ENCODE results near the gene TOR4A. TPM values are rescaled to one million over a fixed set of nuclear protein-coding genes. Genes with fewer than 3 reads are reported as not detected.

TOR4A gene
- total RNA-seq (2014; rRNA removed; shearing (Covaris generic); ENCODE audit: low replicate concordance), result 35.1 and 51.9 TPM in 2 replicates

- DNase-seq (ENCODE audit: low read depth), result peak; percentile 83
- in situ Hi-C loops (cut with HindIII; ENCODE audit: low pct_unique_long_range_greater_than_20kb, low sequenced_read_pairs), result no loop called here
Measured at GRCh38 chr9:137277329-137278041, at the start of gene TOR4A. Gene TOR4A (plus strand): TSS chr9:137277726. CDS start chr9:137278690, 964 bp downstream.

- in situ Hi-C loops (cut with HindIII; ENCODE audit: low pct_unique_long_range_greater_than_20kb, low sequenced_read_pairs), result no loop called here
- DNase-seq (ENCODE audit: low read depth), result no peak
Measured at GRCh38 chr9:137227853-137228505, 49.5 kb upstream of the TOR4A start.

- no peak for DNase-seq (ENCODE audit: low read depth)
- in situ Hi-C loops (cut with HindIII; ENCODE audit: low pct_unique_long_range_greater_than_20kb, low sequenced_read_pairs), result no loop called here
Measured at GRCh38 chr9:137228506-137228967, 49.0 kb upstream of the TOR4A start.

GRCh38 chr9:137228968-137229896 is 48.3 kb upstream of the TOR4A start:
- in situ Hi-C loops (cut with HindIII; ENCODE audit: low pct_unique_long_range_greater_than_20kb, low sequenced_read_pairs), result no loop called here
- no peak for DNase-seq (ENCODE audit: low read depth)

GRCh38 chr9:137229903-137230704 is 47.4 kb upstream of the TOR4A start:
- in situ Hi-C loops (cut with HindIII; ENCODE audit: low pct_unique_long_range_greater_than_20kb, low sequenced_read_pairs), result no loop called here
- DNase-seq (ENCODE audit: low read depth), result no peak

DNA sequence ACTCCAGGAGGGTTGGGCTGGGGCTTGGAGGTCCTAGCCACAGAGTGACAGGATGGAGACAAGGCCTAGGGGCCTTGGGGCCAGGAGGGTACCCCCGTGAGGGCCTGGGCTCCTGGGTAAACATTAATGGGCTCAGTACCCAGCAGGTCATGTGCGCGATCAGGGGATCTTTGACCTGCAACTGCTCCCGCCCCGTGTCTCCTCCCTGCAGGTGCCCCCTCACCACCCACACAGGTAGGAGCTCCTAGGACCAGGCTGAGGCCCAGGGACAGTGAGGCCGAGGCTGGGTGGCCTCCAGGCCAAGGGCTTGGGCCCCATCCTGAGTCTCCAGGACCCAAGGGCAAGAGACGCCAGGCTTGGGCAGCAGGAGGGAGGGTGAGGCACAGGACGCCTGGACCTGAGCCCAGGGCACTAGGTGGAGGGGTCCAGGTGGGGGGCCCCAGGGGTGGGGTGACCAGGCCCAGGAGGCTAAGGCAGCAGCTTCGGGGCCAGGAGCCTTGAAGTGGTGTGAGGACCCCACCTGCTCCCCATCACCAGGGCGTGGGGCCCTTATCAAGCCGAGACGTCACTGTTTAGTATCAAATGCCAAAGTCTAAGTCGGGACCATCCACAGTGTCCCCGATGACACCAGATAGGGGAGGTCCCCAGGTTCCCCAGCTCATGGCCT is 46.7 kb upstream of the TOR4A start, which contains the start of gene SLC34A3:
Gene SLC34A3 (plus strand): TSS at position 197 of the 667 bp plus-strand sequence. CDS start 802 bp downstream, outside the sequence.
- no peak for DNase-seq (ENCODE audit: low read depth)
- in situ Hi-C loops (cut with HindIII; ENCODE audit: low pct_unique_long_range_greater_than_20kb, low sequenced_read_pairs), result no loop called here

GRCh38 chr9:137231372-137232039 is 46.0 kb upstream of the TOR4A start:
- in situ Hi-C loops (cut with HindIII; ENCODE audit: low pct_unique_long_range_greater_than_20kb, low sequenced_read_pairs), result no loop called here
- DNase-seq (ENCODE audit: low read depth), result no peak

- no peak for DNase-seq (ENCODE audit: low read depth)
- in situ Hi-C loops (cut with HindIII; ENCODE audit: low pct_unique_long_range_greater_than_20kb, low sequenced_read_pairs), result no loop called here
Measured at GRCh38 chr9:137232101-137232500, 45.4 kb upstream of the TOR4A start.

GRCh38 chr9:137232510-137232909 is 45.0 kb upstream of the TOR4A start:
- no peak for DNase-seq (ENCODE audit: low read depth)
- in situ Hi-C loops (cut with HindIII; ENCODE audit: low pct_unique_long_range_greater_than_20kb, low sequenced_read_pairs), result no loop called here

- in situ Hi-C loops (cut with HindIII; ENCODE audit: low pct_unique_long_range_greater_than_20kb, low sequenced_read_pairs), result no loop called here
- DNase-seq (ENCODE audit: low read depth), result no peak
Measured at GRCh38 chr9:137233143-137233980, 44.2 kb upstream of the TOR4A start.

DNA sequence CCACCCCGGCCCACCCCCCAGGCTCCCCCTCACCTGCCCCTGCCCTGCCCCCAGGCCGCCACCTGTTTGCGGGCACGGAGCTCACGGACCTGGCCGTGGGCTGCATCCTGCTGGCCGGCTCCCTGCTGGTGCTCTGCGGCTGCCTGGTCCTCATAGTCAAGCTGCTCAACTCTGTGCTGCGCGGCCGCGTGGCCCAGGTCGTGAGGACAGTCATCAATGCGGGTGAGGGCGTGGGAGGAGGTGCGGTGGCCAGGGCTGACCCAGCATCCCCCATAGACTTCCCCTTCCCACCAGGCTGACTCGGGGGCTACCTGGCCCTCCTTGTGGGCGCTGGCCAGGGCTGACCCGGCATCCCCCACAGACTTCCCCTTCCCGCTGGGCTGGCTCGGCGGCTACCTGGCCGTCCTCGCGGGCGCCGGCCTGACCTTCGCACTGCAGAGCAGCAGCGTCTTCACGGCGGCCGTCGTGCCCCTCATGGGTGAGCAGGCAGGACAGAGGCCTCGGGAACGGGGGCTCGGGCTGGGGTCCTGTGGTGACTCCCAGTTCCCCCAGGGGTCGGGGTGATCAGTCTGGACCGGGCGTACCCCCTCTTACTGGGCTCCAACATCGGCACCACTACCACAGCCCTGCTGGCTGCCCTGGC is 43.4 kb upstream of the TOR4A start:
- no peak for DNase-seq (ENCODE audit: low read depth)
- in situ Hi-C loops (cut with HindIII; ENCODE audit: low pct_unique_long_range_greater_than_20kb, low sequenced_read_pairs), result no loop called here

GRCh38 chr9:137234758-137235423 is 42.6 kb upstream of the TOR4A start:
- in situ Hi-C loops (cut with HindIII; ENCODE audit: low pct_unique_long_range_greater_than_20kb, low sequenced_read_pairs), result no loop called here

DNA sequence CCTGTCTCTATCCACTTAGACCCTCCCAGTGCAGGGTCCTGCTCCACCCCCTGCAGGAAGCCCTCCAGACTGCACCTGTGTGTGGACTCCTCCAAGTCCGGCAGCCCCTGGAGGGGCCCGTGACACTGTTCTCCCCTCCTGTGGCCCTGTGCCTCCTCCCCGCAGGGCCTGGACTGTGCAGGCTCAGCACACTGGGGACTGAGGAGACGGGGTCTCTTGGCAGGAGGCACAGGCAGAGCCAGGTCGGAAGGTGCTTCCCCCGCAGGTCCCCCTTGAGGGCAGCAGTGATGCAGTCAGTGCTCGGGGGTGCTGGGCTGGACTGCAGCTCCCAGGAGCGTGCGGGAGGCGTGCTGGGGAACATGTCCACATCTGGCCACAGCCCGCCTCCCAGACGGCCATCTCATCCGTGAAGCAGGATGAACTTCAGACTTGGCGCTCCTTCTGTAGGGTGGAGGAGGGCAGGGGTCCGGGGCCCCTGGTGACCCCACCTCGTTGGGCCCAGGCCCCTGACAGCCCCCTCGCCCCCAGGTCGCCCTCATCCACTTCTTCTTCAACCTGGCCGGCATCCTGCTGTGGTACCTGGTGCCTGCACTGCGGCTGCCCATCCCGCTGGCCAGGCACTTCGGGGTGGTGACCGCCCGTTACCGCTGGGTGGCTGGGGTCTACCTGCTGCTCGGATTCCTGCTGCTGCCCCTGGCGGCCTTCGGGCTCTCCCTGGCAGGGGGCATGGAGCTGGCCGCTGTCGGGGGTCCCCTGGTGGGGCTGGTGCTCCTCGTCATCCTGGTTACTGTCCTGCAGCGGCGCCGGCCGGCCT is 41.9 kb upstream of the TOR4A start:
- in situ Hi-C loops (cut with HindIII; ENCODE audit: low pct_unique_long_range_greater_than_20kb, low sequenced_read_pairs), result no loop called here
- no peak for DNase-seq (ENCODE audit: low read depth)

More at GRCh38 chr9:137234758-137235423, 42.6 kb upstream of the TOR4A start:
- DNase-seq (ENCODE audit: low read depth), result no peak

GRCh38 chr9:137236238-137236935 is 41.1 kb upstream of the TOR4A start:
- peak; percentile 73 for DNase-seq (ENCODE audit: low read depth)
- in situ Hi-C loops (cut with HindIII; ENCODE audit: low pct_unique_long_range_greater_than_20kb, low sequenced_read_pairs), result no loop called here
